ENCODE data around the gene PMP22. TPM values are rescaled to one million over a fixed set of nuclear protein-coding genes. Genes with fewer than 3 reads are reported as not detected.

Gene PMP22
- polyA plus RNA-seq, 1 donor (not counting 4 experiments of a cell fraction or from before 2014, with no cell fraction given) = 7.9 TPM

GRCh38 chr17:15308758-15309157 lies 43.6 kb upstream of the PMP22 start:
- Histone ChIP-seq H3K79me2 (ENCODE audit: control insufficient read depth, insufficient read depth, low read length) (no peaks in the 10 kb centered on the region), H3K9me1 (ENCODE audit: control insufficient read depth, extremely low read depth, insufficient read depth, low read length) (no peaks in the 10 kb centered on the region), H3K9ac (ENCODE audit: control insufficient read depth, extremely low read depth, insufficient read depth, low read length) (no peak overlapping the region), H4K20me1 (ENCODE audit: control insufficient read depth, extremely low read depth, insufficient read depth, low read length) (no peaks in the 10 kb centered on the region), H3K4me1 (ENCODE audit: control insufficient read depth, extremely low read depth, insufficient read depth, low read length) (no peaks in the 10 kb centered on the region), H3K4me2 (ENCODE audit: control insufficient read depth, extremely low read depth, insufficient read depth, low read depth, low read length) (no peak overlapping the region), H3K4me3 (ENCODE audit: control insufficient read depth in 2 of 3, extremely low read depth in 1 of 3, insufficient read depth in 2 of 3, low read depth in 1 of 3, low read length in 3 of 3) (no peak overlapping the region), H3K36me3 (ENCODE audit: control insufficient read depth in 2 of 2, extremely low read depth in 1 of 2, insufficient read depth in 2 of 2, low read length in 2 of 2) (no peaks in the 10 kb centered on the region), H3K9me3 (ENCODE audit: control insufficient read depth, low read depth, low read length) (no peaks in the 10 kb centered on the region), H3K27ac (ENCODE audit: control insufficient read depth, insufficient read depth, low read length) (no peak overlapping the region), H2AFZ (ENCODE audit: control insufficient read depth, low read length) (no peak overlapping the region), H3K27me3 (ENCODE audit: control insufficient read depth, extremely low read depth, insufficient read depth, low read length) (peaks cover 10% of the 10 kb centered on the region)
- FAIRE-seq (no peak), DNase-seq (ENCODE audit: low read depth, low spot score) (no peak)
- dilution Hi-C loops (cut with MboI; ENCODE audit: extremely low pct_ligation_motif_present, low sequenced_read_pairs) = no loop called here
- no peak for TF ChIP-seq EZH2 (IDR thresholded peaks at IDR 0.05; ENCODE audit: low read length)
- no peak for TF ChIP-seq CTCF (optimal IDR thresholded peaks at IDR 0.05 in 1 of 3, IDR thresholded peaks at IDR 0.05 in 1 of 3, conservative IDR thresholded peaks at IDR 0.05 in 1 of 3; ENCODE audit: extremely low read depth in 1 of 3, insufficient read depth in 2 of 3, low read length in 3 of 3)

GRCh38 chr17:15307710-15308111 lies 42.6 kb upstream of the PMP22 start:
- no peak for DNase-seq (ENCODE audit: low read depth, low spot score)
- Histone ChIP-seq H3K4me3 (ENCODE audit: control insufficient read depth in 2 of 3, extremely low read depth in 1 of 3, insufficient read depth in 2 of 3, low read depth in 1 of 3, low read length in 3 of 3) (no peak overlapping the region), H3K4me1 (ENCODE audit: control insufficient read depth, extremely low read depth, insufficient read depth, low read length) (no peaks in the 10 kb centered on the region), H3K36me3 (ENCODE audit: control insufficient read depth in 2 of 2, extremely low read depth in 1 of 2, insufficient read depth in 2 of 2, low read length in 2 of 2) (no peaks in the 10 kb centered on the region), H2AFZ (ENCODE audit: control insufficient read depth, low read length) (no peak overlapping the region), H3K9ac (ENCODE audit: control insufficient read depth, extremely low read depth, insufficient read depth, low read length) (no peak overlapping the region), H3K79me2 (ENCODE audit: control insufficient read depth, insufficient read depth, low read length) (no peaks in the 10 kb centered on the region), H3K9me3 (ENCODE audit: control insufficient read depth, low read depth, low read length) (no peaks in the 10 kb centered on the region), H3K9me1 (ENCODE audit: control insufficient read depth, extremely low read depth, insufficient read depth, low read length) (no peaks in the 10 kb centered on the region), H4K20me1 (ENCODE audit: control insufficient read depth, extremely low read depth, insufficient read depth, low read length) (no peaks in the 10 kb centered on the region), H3K27me3 (ENCODE audit: control insufficient read depth, extremely low read depth, insufficient read depth, low read length) (peaks cover 11% of the 10 kb centered on the region), H3K27ac (ENCODE audit: control insufficient read depth, insufficient read depth, low read length) (no peak overlapping the region), H3K4me2 (ENCODE audit: control insufficient read depth, extremely low read depth, insufficient read depth, low read depth, low read length) (no peak overlapping the region)
- no peak for FAIRE-seq
- dilution Hi-C loops (cut with MboI; ENCODE audit: extremely low pct_ligation_motif_present, low sequenced_read_pairs) = no loop called here
- TF ChIP-seq CTCF (optimal IDR thresholded peaks at IDR 0.05 in 1 of 3, IDR thresholded peaks at IDR 0.05 in 1 of 3, conservative IDR thresholded peaks at IDR 0.05 in 1 of 3; ENCODE audit: extremely low read depth in 1 of 3, insufficient read depth in 2 of 3, low read length in 3 of 3) (no peak), EZH2 (IDR thresholded peaks at IDR 0.05; ENCODE audit: low read length) (no peak)
